HepG2 (cell line): ENCODE measurements around the gene NAIF1. TPM values are rescaled to one million over a fixed set of nuclear protein-coding genes. Genes with fewer than 3 reads are reported as not detected.

Experiments
- CREM ChIP-seq, 2 experiments: sonication (generic) in 1 of 2; formaldehyde crosslinking in 1 of 2; IDR thresholded peaks; 2 replicates each; pipeline versions ENCODE4 v1.4.0 to v1.6.1; 2016 to 2020; ENCODE audit warnings: antibody characterized with exemption in 1 of 2, mild to moderate bottlenecking in 1 of 2, missing genetic modification reagents in 1 of 2
- IRX3 ChIP-seq: sonication (generic); formaldehyde crosslinking; IDR thresholded peaks from 2 replicates; pipeline ENCODE4 v1.8.1; 2023; ENCODE audit warnings: mild to moderate bottlenecking, low read depth, missing genetic modification reagents, borderline replicate concordance
- MAFF ChIP-seq: IDR thresholded peaks from 2 replicates; pipeline ENCODE4 v1.6.1; 2011; ENCODE audit warnings: low read depth, low read length, improper control_type of control experiment
- MNT ChIP-seq: fragments of 450-650 bp; IDR thresholded peaks from 2 replicates; pipeline ENCODE4 v1.6.1; 2016
- MTF1 ChIP-seq: sonication (generic); formaldehyde crosslinking; IDR thresholded peaks from 2 replicates; pipeline ENCODE4 v1.5.0; 2020; ENCODE audit warnings: missing genetic modification reagents
- NFKB2 ChIP-seq: sonication (generic); formaldehyde crosslinking; IDR thresholded peaks from 2 replicates; pipeline ENCODE4 v1.4.0; 2020; ENCODE audit warnings: missing genetic modification reagents, borderline replicate concordance
- NFYB ChIP-seq: sonication (generic); formaldehyde crosslinking; IDR thresholded peaks from 2 replicates; pipeline ENCODE4 v1.4.0; 2020; ENCODE audit warnings: missing genetic modification reagents
- NFYC ChIP-seq: IDR thresholded peaks from 2 replicates; pipeline ENCODE4 v1.6.1; 2016; ENCODE audit warnings: missing genetic modification reagents, missing compliant biosample characterization
- NR2C2 ChIP-seq: sonication (generic); formaldehyde crosslinking; IDR thresholded peaks from 2 replicates; pipeline ENCODE4 v1.4.0; 2020; ENCODE audit warnings: missing genetic modification reagents, mild to moderate bottlenecking, moderate library complexity, borderline replicate concordance
- RFXANK ChIP-seq: IDR thresholded peaks from 2 replicates; pipeline ENCODE4 v1.6.1; 2016
- RNF2 ChIP-seq: fragments of 450-650 bp; conservative IDR thresholded peaks from 2 replicates; pipeline ENCODE4 v1.6.1; 2016; ENCODE audit warnings: low read depth
- SATB2 ChIP-seq: sonication (generic); formaldehyde crosslinking; IDR thresholded peaks from 2 replicates; pipeline ENCODE4 v1.5.0; 2020; ENCODE audit warnings: missing genetic modification reagents
- SNRNP70 ChIP-seq: fragments of 200-400 bp; formaldehyde crosslinking; IDR thresholded peaks from 2 replicates; pipeline ENCODE4 v1.6.1; 2017; ENCODE audit warnings: mild to moderate bottlenecking, low read depth, low read length, moderate library complexity
- THAP11 ChIP-seq: IDR thresholded peaks from 2 replicates; pipeline ENCODE4 v1.6.1; 2016; ENCODE audit warnings: missing biosample characterization, missing genetic modification reagents
- ZBTB7B ChIP-seq: sonication (generic); formaldehyde crosslinking; IDR thresholded peaks from 2 replicates; pipeline ENCODE4 v1.4.0; 2020; ENCODE audit warnings: missing genetic modification reagents
- ZKSCAN5 ChIP-seq: sonication (generic); formaldehyde crosslinking; IDR thresholded peaks from 2 replicates; pipeline ENCODE4 v1.5.1; 2020; ENCODE audit warnings: mild to moderate bottlenecking, missing genetic modification reagents
- ZKSCAN8 ChIP-seq: IDR thresholded peaks from 2 replicates; pipeline ENCODE4 v1.6.1; 2016; ENCODE audit warnings: borderline replicate concordance, missing genetic modification reagents, missing compliant biosample characterization
- ZNF101 ChIP-seq: sonication (generic); formaldehyde crosslinking; IDR thresholded peaks from 2 replicates; pipeline ENCODE4 v1.4.0; 2020; ENCODE audit warnings: mild to moderate bottlenecking, low read depth, missing genetic modification reagents, borderline replicate concordance
- ZNF180 ChIP-seq: sonication (generic); formaldehyde crosslinking; IDR thresholded peaks from 2 replicates; pipeline ENCODE4 v1.4.0; 2020; ENCODE audit warnings: low read depth, missing genetic modification reagents, borderline replicate concordance
- ZNF225 ChIP-seq: sonication (generic); formaldehyde crosslinking; IDR thresholded peaks from 2 replicates; pipeline ENCODE4 v1.4.0; 2020; ENCODE audit warnings: mild to moderate bottlenecking, missing genetic modification reagents
- ZNF558 ChIP-seq: sonication (generic); formaldehyde crosslinking; IDR thresholded peaks from 2 replicates; pipeline ENCODE4 v1.9.0; 2022; ENCODE audit warnings: mild to moderate bottlenecking, missing genetic modification reagents, borderline replicate concordance
- ZNF704 ChIP-seq: sonication (generic); formaldehyde crosslinking; IDR thresholded peaks from 2 replicates; pipeline ENCODE4 v1.8.1; 2023; ENCODE audit warnings: mild to moderate bottlenecking, inconsistent platforms, moderate library complexity, missing genetic modification reagents, borderline replicate concordance
- ZNF879 ChIP-seq: sonication (generic); formaldehyde crosslinking; IDR thresholded peaks from 2 replicates; pipeline ENCODE4 v1.8.1; 2023; ENCODE audit warnings: missing genetic modification reagents
- ZZZ3 ChIP-seq: sonication (generic); formaldehyde crosslinking; IDR thresholded peaks from 2 replicates; pipeline ENCODE4 v1.4.0; 2020; ENCODE audit warnings: missing genetic modification reagents, mild to moderate bottlenecking, borderline replicate concordance
- polyA plus RNA-seq, 8 experiments: library from polyadenylated mRNA; depleted of rRNA in 3 of 8; stranded (reverse) in 7 of 8; unstranded in 1 of 8; fragments of >200 nt; fragmentation: Illumina TruSeq in 4 of 8; extraction: Trizol in 4 of 8; gene quantifications; 2 replicates each; pipeline versions ENCODE4 v1.2.1 to v1.2.3, GENCODE V29; 2011 to 2016; ENCODE audit warnings: low read depth in 4 of 8, missing spikeins in 1 of 8, mixed read lengths in 1 of 8; ENCODE audit not compliant: insufficient read depth in 1 of 8
- total RNA-seq, 5 experiments: library from RNA; depleted of rRNA; stranded (reverse); fragments of >200 nt; fragmentation: Illumina TruSeq; extraction: Trizol; gene quantifications; 2 replicates each; pipeline ENCODE4 v1.2.3, GENCODE V29; 2016; ENCODE audit warnings: low read depth in 1 of 5
- TF ChIP-seq, protein P1 (sequence below): IDR thresholded peaks from 2 replicates; pipeline ENCODE4 v1.6.1; 2018; ENCODE audit warnings: missing genetic modification reagents

The NAIF1 gene
- total and polyA plus RNA-seq, 2 of the 13 experiments (the other 11 are each of a cell fraction or from before 2014, with no cell fraction given): 6.0 to 6.9 TPM

DNA sequence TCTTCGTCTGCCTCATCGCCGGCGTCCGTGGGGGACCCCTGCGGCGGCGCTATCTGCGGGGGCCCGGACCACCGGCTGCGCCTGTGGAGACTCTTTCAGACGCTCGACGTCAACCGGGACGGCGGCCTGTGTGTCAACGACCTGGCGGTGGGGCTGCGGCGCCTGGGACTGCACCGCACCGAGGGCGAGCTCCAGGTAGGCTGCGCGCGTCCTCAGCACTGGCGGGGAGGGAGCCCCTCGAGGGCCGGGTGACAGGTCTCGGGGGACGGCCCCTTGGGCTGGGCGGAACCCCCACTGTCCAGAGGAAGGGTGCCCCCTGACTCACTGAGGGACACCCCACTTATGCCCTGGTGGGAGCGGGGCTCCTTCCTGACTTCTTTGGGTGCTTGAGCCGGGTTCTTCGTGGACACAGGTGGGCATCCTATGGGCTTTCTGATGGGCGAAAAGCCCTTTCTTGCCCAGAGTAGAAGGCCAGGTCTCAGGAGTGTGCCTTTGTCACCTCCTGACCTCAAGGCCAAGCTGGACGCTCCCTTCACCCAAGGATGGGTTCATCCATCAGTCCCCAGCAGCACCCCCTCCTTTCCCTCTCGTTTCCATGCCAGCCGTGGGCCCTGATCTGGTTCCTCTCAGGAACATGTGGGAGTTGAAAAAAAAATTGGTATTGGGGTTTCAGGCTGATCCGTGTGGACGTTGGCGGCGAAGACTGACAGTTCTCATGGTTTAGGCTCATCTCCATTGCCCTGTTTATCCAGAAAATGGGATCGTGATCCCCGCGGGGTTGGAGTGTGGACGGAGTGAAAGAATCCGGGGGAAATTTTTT lies 1.5 kb upstream of the NAIF1 start (continued):
- TF ChIP-seq MNT: no peak
- TF ChIP-seq, protein P1, sequence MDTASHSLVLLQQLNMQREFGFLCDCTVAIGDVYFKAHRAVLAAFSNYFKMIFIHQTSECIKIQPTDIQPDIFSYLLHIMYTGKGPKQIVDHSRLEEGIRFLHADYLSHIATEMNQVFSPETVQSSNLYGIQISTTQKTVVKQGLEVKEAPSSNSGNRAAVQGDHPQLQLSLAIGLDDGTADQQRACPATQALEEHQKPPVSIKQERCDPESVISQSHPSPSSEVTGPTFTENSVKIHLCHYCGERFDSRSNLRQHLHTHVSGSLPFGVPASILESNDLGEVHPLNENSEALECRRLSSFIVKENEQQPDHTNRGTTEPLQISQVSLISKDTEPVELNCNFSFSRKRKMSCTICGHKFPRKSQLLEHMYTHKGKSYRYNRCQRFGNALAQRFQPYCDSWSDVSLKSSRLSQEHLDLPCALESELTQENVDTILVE (CRISPR knock-in tag): no peak
- TF ChIP-seq THAP11 (CRISPR knock-in tag): no peak
- TF ChIP-seq SATB2 (CRISPR knock-in tag): no peak
- no peak for TF ChIP-seq IRX3 (CRISPR knock-in tag)
- no peak for TF ChIP-seq NFYC (CRISPR knock-in tag)
- TF ChIP-seq NR2C2 (CRISPR knock-in tag): no peak
- peak; percentile 49; the same call in 1 of the 2 replicates for TF ChIP-seq ZNF558 (CRISPR knock-in tag)
- 0 out of 2 replicates have a peak, but pooled peaks have one; percentile 30 for TF ChIP-seq ZBTB7B (CRISPR knock-in tag)
- 0 out of 2 replicates have a peak, but pooled peaks have one; percentile 36 for TF ChIP-seq ZNF225 (CRISPR knock-in tag)
- TF ChIP-seq ZNF180 (CRISPR knock-in tag): no peak
- TF ChIP-seq MAFF: no peak
- TF ChIP-seq ZNF704 (CRISPR knock-in tag): no peak
- TF ChIP-seq RNF2: 0 out of 2 replicates have a peak, but pooled peaks have one; percentile 31
- TF ChIP-seq RFXANK (CRISPR knock-in tag): no peak
- TF ChIP-seq CREM (IDR thresholded peaks at IDR 0.05): no peak
- no peak for TF ChIP-seq CREM (CRISPR knock-in tag; IDR thresholded peaks at IDR 0.05)
- TF ChIP-seq ZKSCAN5 (CRISPR knock-in tag): no peak
- no peak for TF ChIP-seq MTF1
- TF ChIP-seq NFYB (CRISPR knock-in tag): no peak
- TF ChIP-seq ZNF101: no peak
- no peak for TF ChIP-seq ZKSCAN8 (CRISPR knock-in tag)
- TF ChIP-seq ZZZ3 (CRISPR knock-in tag): no peak
- TF ChIP-seq SNRNP70: no peak
- no peak for TF ChIP-seq NFKB2 (CRISPR knock-in tag)
- no peak for TF ChIP-seq ZNF879 (CRISPR knock-in tag)
